Fibroblast of lung (primary cell): ENCODE data around the gene CADM2.

Experiments
- EZH2 ChIP-seq: IDR thresholded peaks from 2 replicates; pipeline ENCODE4 v1.5.1; 2012; ENCODE audit warnings: low read length, control low read depth, mild to moderate bottlenecking; ENCODE audit errors: missing control alignments
- TF ChIP-seq, protein P1 (sequence below), 2 donors: IDR thresholded peaks in 1 of 2; conservative IDR thresholded peaks in 1 of 2; 1 replicate in 1 of 2; 2 replicates in 1 of 2; pipeline ENCODE4 v1.5.1; 2011 to 2012; ENCODE audit warnings: low read length in 2 of 2, control low read depth in 1 of 2, inconsistent platforms in 1 of 2, low read depth in 1 of 2, mild to moderate bottlenecking in 1 of 2

DNA sequence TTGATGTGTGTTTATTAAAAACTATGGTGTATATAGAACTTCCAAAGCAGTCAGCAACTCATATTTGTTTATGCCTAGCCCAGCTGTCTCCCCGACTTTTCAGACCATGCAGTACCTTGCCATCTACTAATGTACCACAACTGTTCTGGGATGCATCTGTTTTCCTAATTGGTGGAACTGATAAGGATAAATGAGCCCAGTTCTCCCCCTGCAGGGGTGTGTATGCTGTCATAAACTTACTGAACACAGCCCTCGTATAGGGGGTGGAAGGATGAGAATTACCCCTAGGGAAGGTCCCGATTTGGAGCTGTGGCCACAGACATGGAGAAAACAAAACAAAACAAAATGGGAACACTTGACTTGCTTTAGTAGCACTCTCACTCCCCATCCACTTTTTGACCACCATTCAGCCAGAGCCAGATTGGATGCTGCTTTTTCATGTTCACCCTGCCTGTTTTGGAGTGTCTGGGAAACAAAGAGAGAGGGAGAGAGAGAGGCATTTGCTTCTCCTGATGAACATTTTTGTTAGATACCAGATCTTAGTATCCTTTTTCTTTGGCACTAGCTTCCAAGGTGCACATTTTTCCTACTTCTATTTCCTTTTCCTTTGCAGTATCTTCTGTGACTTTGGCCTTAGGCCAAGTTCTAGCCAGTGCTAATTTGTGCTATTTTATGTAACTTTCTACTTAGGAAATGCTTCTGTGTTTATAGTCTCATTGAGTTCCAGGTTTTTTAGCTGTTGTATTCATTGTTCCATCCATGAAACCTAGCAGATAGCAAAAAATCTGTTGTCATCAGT is 29.1 kb downstream of the CADM2 start:
- TF ChIP-seq, protein P1, sequence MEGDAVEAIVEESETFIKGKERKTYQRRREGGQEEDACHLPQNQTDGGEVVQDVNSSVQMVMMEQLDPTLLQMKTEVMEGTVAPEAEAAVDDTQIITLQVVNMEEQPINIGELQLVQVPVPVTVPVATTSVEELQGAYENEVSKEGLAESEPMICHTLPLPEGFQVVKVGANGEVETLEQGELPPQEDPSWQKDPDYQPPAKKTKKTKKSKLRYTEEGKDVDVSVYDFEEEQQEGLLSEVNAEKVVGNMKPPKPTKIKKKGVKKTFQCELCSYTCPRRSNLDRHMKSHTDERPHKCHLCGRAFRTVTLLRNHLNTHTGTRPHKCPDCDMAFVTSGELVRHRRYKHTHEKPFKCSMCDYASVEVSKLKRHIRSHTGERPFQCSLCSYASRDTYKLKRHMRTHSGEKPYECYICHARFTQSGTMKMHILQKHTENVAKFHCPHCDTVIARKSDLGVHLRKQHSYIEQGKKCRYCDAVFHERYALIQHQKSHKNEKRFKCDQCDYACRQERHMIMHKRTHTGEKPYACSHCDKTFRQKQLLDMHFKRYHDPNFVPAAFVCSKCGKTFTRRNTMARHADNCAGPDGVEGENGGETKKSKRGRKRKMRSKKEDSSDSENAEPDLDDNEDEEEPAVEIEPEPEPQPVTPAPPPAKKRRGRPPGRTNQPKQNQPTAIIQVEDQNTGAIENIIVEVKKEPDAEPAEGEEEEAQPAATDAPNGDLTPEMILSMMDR (conservative IDR thresholded peaks at IDR 0.05 in 1 of 2, IDR thresholded peaks at IDR 0.05 in 1 of 2; ENCODE audit: low read depth in 1 of 2, low read length in 2 of 2), result no peak
- no peak for TF ChIP-seq EZH2
